A673 (cell line): ENCODE measurements around the gene UBE3A. TPM values are rescaled to one million over a fixed set of nuclear protein-coding genes. Genes with fewer than 3 reads are reported as not detected.

Experiments
- BruUV-seq: library from RNA; stranded (reverse); fragments of 400-500 nt; replicated peaks from 2 replicates; lab custom pipeline; 2021; lab: Mats Ljungman, UMichigan
- CTCF ChIA-PET: fragments of 300-600 bp; sonication (Branson Sonifier 250); formaldehyde crosslinking; loops from one replicate; lab custom pipeline; 2022; ENCODE audit warnings: antibody characterized with exemption; lab: Charles Lee
- POLR2A ChIA-PET: fragments of 300-600 bp; sonication (Branson Sonifier 250); formaldehyde crosslinking; loops from one replicate; lab custom pipeline; 2022; ENCODE audit warnings: antibody characterized with exemption; ENCODE audit not compliant: low non-redundant PET; lab: Charles Lee
- DNase-seq: peaks from one replicate; pipeline ENCODE4 v3.0.0-alpha.2; 2015; ENCODE audit warnings: low spot score
- H3K27ac ChIP-seq: fragments of 200-600 bp; sonication (generic); 2 replicates; pipeline ENCODE4 v1.5.1; 2016; ENCODE audit warnings: mixed run types, low read depth, mild to moderate bottlenecking, mixed read lengths, antibody characterized with exemption, low read length; ENCODE audit not compliant: poor library complexity, severe bottlenecking
- H3K27me3 ChIP-seq: fragments of 200-600 bp; sonication (generic); replicated peaks from 2 replicates; pipeline ENCODE4 v1.6.1; 2017; ENCODE audit warnings: mixed run types, low read depth, mild to moderate bottlenecking, mixed read lengths, antibody characterized with exemption, low read length; ENCODE audit not compliant: insufficient read depth, poor library complexity
- H3K36me3 ChIP-seq: fragments of 200-600 bp; sonication (generic); 2 replicates; pipeline ENCODE4 v1.6.1; 2016; ENCODE audit warnings: mixed run types, mild to moderate bottlenecking, mixed read lengths, antibody characterized with exemption, low read length; ENCODE audit not compliant: insufficient read depth, poor library complexity, severe bottlenecking
- H3K4me1 ChIP-seq: fragments of 200-600 bp; sonication (generic); 2 replicates; pipeline ENCODE4 v1.6.1; 2017; ENCODE audit warnings: mixed run types, mild to moderate bottlenecking, mixed read lengths, antibody characterized with exemption, low read length; ENCODE audit not compliant: insufficient read depth, poor library complexity, severe bottlenecking
- H3K4me3 ChIP-seq: fragments of 200-600 bp; sonication (generic); 2 replicates; pipeline ENCODE4 v1.5.1; 2016; ENCODE audit warnings: low read depth, mixed run types, mild to moderate bottlenecking, mixed read lengths, low read length; ENCODE audit not compliant: poor library complexity, severe bottlenecking
- H3K9me3 ChIP-seq: fragments of 200-600 bp; sonication (generic); 2 replicates; pipeline ENCODE4 v1.6.1; 2016; ENCODE audit warnings: mixed run types, low read depth, mild to moderate bottlenecking, mixed read lengths, antibody characterized with exemption, low read length; ENCODE audit not compliant: poor library complexity, severe bottlenecking
- CTCF ChIP-seq: fragments of 300-800, 200-600 bp; sonication (generic); conservative IDR thresholded peaks from 2 replicates; pipeline ENCODE4 v1.5.1; 2017; ENCODE audit warnings: low read depth, mild to moderate bottlenecking, antibody characterized with exemption, low read length, moderate library complexity, mixed read lengths
- EZH2 ChIP-seq: fragments of 200-600 bp; sonication (generic); IDR thresholded peaks from 2 replicates; pipeline ENCODE4 v1.6.1; 2017; ENCODE audit warnings: borderline replicate concordance, low read depth, mild to moderate bottlenecking, mixed read lengths, antibody characterized with exemption, low read length; ENCODE audit not compliant: poor library complexity, severe bottlenecking
- intact Hi-C: fragments of 100-400 bp; cut with micrococcal nuclease; formaldehyde crosslinking; loops from one replicate; pipeline ENCODE4 v1.10.0; 2022; ENCODE audit not compliant: unreplicated experiment
- total RNA-seq: library from RNA; stranded (reverse); gene quantifications from 2 replicates; pipeline ENCODE4 v1.2.3, GENCODE V29; 2021

UBE3A gene
- total RNA-seq, 1 experiment from 2014 or later = 104 TPM

- intact Hi-C loops = no loop called here
- POLR2A ChIA-PET = no interaction called here
Measured at GRCh38 chr15:25437777-25438600, 835 bp downstream of the UBE3A start.

GRCh38 chr15:25436707-25437106 is 2.1 kb downstream of the UBE3A start:
- POLR2A ChIA-PET = no interaction called here
- TF ChIP-seq EZH2 = no peak
- no peak for TF ChIP-seq CTCF
- Histone ChIP-seq H3K4me1 (peaks cover 3% of the 10 kb centered on the region), H3K36me3 (no peaks in the 10 kb centered on the region), H3K9me3 (peaks cover 4% of the 10 kb centered on the region), H3K27ac (no peak overlapping the region), H3K4me3 (peak overlapping the region; percentile 91), H3K27me3 (no peaks in the 10 kb centered on the region)
- intact Hi-C loops = no loop called here
- CTCF ChIA-PET = no interaction called here
- no peak for DNase-seq
- no TSS peak for BruUV-seq

More at GRCh38 chr15:25437777-25438600, 835 bp downstream of the UBE3A start:
- peaks cover 4% of the 10 kb centered on the region for H3K9me3 ChIP-seq
- no peaks in the 10 kb centered on the region for H3K36me3 ChIP-seq
- H3K27me3 ChIP-seq = no peaks in the 10 kb centered on the region
- no TSS peak for BruUV-seq
- peaks cover 3% of the 10 kb centered on the region for H3K4me1 ChIP-seq
- peak overlapping the region; percentile 91 for H3K4me3 ChIP-seq
- 0 out of 2 replicates have a peak, but pooled peaks have one; percentile 14 for TF ChIP-seq CTCF
- TF ChIP-seq EZH2 = no peak
- DNase-seq = peak; percentile 76
- H3K27ac ChIP-seq = peak overlapping the region; percentile 99
- CTCF ChIA-PET = no interaction called here

- no peak overlapping the region for H3K27ac ChIP-seq
- H3K36me3 ChIP-seq = no peaks in the 10 kb centered on the region
- intact Hi-C loops = no loop called here
- ChIA-PET CTCF (no interaction called here), POLR2A (no interaction called here)
- no peaks in the 10 kb centered on the region for H3K27me3 ChIP-seq
- DNase-seq = no peak
- no peak overlapping the region for H3K4me3 ChIP-seq
- peaks cover 4% of the 10 kb centered on the region for H3K9me3 ChIP-seq
- BruUV-seq = no TSS peak
- TF ChIP-seq EZH2 (no peak), CTCF (no peak)
- H3K4me1 ChIP-seq = peaks cover 3% of the 10 kb centered on the region
Measured at GRCh38 chr15:25435474-25436243, 3.2 kb downstream of the UBE3A start.
